D721Med (cell line): ENCODE data around the gene ASTL.

ENCODE experiments used
- DNase-seq: peaks from one replicate; pipeline ENCODE4 v3.0.0; 2011; ENCODE audit warnings: low spot score; ENCODE audit not compliant: insufficient read length
- FAIRE-seq: peaks from 2 replicates; lab custom pipeline; 2011; peaks lifted over from hg19 to GRCh38; lab: Jason Lieb, UNC
- CTCF ChIP-seq: IDR thresholded peaks from 2 replicates; pipeline ENCODE4 v1.5.1; 2012; ENCODE audit warnings: mild to moderate bottlenecking, control low read depth; ENCODE audit not compliant: insufficient read depth; ENCODE audit errors: missing control alignments

Gene ASTL

GRCh38 chr2:96180521-96180920 lies 42.2 kb upstream of the ASTL start:
- no peak for FAIRE-seq
- no peak for TF ChIP-seq CTCF
- DNase-seq, result no peak

DNA sequence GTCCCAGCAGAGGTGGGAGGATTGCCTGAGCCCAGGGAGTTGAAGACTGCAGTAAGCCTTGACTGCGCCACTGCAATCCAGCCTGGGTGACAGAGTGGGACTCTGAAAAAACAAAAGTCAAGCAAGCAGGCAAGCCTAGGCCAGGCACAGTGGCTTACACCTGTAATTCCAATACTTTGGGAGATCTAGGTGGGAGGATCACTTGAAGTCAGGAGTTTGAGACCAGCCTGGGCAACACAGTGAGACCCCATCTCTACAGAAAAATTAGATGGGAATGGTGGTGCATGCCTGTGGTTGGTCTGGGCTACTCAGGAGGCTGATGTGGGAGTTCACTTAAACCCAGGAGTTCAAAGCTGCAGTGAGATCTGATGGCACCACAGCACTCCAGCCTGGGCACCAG lies 41.7 kb upstream of the ASTL start:
- TF ChIP-seq CTCF, result no peak
- DNase-seq, result no peak
- FAIRE-seq, result no peak

- DNase-seq, result no peak
- FAIRE-seq, result no peak
- TF ChIP-seq CTCF, result no peak
Measured at GRCh38 chr2:96176661-96177060, 38.4 kb upstream of the ASTL start.

DNA sequence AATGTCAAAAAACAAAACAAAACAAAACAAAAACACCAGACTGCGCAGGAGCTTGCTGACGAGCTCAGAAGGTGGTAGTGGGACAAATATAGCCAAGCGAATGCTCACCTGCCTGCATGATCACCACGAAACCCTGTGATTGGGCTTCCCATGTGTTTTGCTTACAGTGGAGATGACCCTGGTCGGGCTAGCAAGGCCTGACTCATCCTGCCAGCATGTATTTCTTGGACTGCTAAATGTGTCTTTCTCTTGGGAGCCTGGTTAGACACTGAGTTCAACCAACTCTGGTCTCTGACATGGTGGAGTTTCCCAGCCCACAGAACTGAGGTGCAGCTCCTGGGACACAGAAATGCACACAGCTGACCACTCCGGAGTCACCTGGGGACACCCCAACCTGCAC lies 37.6 kb upstream of the ASTL start:
- no peak for DNase-seq
- no peak for FAIRE-seq
- TF ChIP-seq CTCF, result no peak

- peak; percentile 94 for TF ChIP-seq CTCF
- peak; percentile 48 for FAIRE-seq
- peak; percentile 72 for DNase-seq
Measured at GRCh38 chr2:96174251-96175144, 36.2 kb upstream of the ASTL start.

- no peak for FAIRE-seq
- no peak for DNase-seq
- TF ChIP-seq CTCF, result no peak
Measured at GRCh38 chr2:96171831-96172230, 33.5 kb upstream of the ASTL start.

DNA sequence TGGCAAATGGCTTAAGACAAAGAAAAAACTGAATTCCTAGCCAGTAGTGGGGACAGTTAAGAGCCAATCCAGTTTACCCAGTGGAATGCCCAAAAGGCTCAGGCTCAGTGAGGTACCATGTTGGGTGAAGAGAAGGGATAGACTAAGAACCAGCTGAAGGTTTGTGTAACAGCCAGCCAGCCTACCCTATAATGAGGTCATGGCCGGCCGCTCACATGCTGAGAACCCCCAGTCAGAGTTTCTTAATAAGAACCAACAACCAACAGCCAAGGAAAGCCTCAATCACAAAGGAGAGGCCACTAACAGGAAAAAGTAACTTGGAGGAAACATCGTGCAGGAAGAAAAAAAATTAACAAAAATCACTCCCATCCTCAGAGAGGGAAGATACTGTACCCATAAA lies 32.3 kb upstream of the ASTL start:
- FAIRE-seq (no peak), DNase-seq (no peak)
- no peak for TF ChIP-seq CTCF
